Measurements from ENCODE around the gene ITGA3.
A peak's percentile ranks its signal among the peaks of the same experiment; 100 is the strongest.

ITGA3 gene

GRCh38 chr17:50117202-50118051 is 61.5 kb downstream of the ITGA3 start:
- Mint-ChIP-seq H3K27ac (no peak overlapping the region), H3K36me3 (ENCODE audit: low read depth) (no peaks in the 10 kb centered on the region), H3K4me3 (peak overlapping the region; percentile 25), H3K4me1 (peaks cover 11% of the 10 kb centered on the region), H3K9me3 (no peaks in the 10 kb centered on the region), H3K27me3 (peaks cover 43% of the 10 kb centered on the region)
- ATAC-seq (peak; percentile 76), DNase-seq (peak; percentile 67)

DNA sequence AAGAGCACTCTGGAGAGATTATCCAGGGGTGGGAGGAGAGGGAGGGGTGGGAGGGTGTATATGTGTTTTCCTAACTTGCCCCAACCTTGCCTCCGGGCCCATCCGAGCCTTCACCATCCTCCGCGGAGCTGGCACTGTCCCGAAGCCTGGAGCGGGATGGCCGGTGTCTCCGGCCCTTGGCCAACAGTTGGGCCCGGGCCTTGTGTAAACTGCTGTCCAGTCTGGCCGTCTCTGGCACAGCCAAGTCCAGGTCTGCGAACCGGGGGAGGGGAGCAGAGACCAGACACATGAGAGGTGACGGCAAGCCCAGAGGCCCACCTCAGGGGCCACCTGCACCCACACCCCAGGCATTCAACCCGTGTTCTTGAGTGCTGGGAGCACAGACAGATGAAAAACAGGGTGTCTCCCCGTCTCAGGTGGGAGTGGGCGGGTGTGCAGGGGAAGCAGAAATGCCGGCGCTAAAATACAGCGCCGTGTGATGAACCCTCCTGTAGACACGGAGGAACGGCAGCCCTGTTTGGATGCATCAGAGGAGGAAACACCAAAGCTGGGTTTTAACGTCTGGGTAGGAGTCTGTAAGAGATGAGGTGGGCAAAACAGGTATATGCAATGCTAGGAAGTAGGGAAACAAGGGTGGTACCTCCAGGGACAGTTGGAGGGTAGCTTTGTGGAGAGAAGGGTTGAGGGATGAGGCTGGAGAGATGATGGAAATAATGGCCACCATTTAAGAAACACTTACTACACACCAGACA is 62.3 kb downstream of the ITGA3 start:
- Mint-ChIP-seq H3K36me3 (ENCODE audit: low read depth) (no peaks in the 10 kb centered on the region), H3K4me1 (peaks cover 11% of the 10 kb centered on the region), H3K27me3 (peaks cover 46% of the 10 kb centered on the region), H3K27ac (no peak overlapping the region), H3K9me3 (no peaks in the 10 kb centered on the region), H3K4me3 (no peak overlapping the region)
- ATAC-seq (no peak), DNase-seq (no peak)

GRCh38 chr17:50118828-50119218 is 62.9 kb downstream of the ITGA3 start:
- no peaks in the 10 kb centered on the region for H3K9me3 Mint-ChIP-seq

GRCh38 chr17:50120475-50121253 is 64.8 kb downstream of the ITGA3 start:
- Mint-ChIP-seq H3K27me3 (peaks cover 39% of the 10 kb centered on the region), H3K4me1 (peaks cover 7% of the 10 kb centered on the region), H3K36me3 (ENCODE audit: low read depth) (no peaks in the 10 kb centered on the region), H3K9me3 (no peaks in the 10 kb centered on the region), H3K27ac (no peak overlapping the region), H3K4me3 (no peak overlapping the region)
- DNase-seq (no peak), ATAC-seq (no peak)

More at GRCh38 chr17:50118828-50119218, 62.9 kb downstream of the ITGA3 start:
- Mint-ChIP-seq H3K27ac (no peak overlapping the region), H3K4me3 (no peak overlapping the region), H3K36me3 (ENCODE audit: low read depth) (no peaks in the 10 kb centered on the region), H3K4me1 (peaks cover 11% of the 10 kb centered on the region), H3K27me3 (peaks cover 45% of the 10 kb centered on the region)
- ATAC-seq = no peak
- DNase-seq = no peak

DNA sequence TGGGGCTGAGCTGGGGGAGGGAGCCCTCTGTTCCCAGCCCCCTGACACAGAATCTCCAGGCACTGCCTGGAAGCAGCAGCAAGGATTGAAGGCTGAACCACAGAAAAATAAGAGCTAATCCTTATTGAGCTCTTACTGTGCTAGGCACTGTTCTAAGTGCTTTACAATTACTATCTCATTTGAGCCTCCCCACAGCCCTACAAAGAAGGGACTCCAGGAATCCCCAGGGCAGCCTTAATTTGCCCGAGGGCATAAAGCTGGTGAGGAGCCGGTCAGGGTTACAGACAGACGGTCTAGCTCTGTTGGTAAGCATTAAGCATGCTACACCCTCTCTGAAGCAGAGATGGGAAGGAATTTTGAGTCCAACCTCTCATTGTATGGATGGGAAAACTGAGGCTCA is 67.0 kb downstream of the ITGA3 start:
- no peaks in the 10 kb centered on the region for H3K4me1 Mint-ChIP-seq
- no peaks in the 10 kb centered on the region for H3K9me3 Mint-ChIP-seq
- no peak overlapping the region for H3K27ac Mint-ChIP-seq
- peaks cover 25% of the 10 kb centered on the region for H3K27me3 Mint-ChIP-seq
- DNase-seq (no peak), ATAC-seq (no peak)
- no peak overlapping the region for H3K4me3 Mint-ChIP-seq
- no peaks in the 10 kb centered on the region for H3K36me3 Mint-ChIP-seq (ENCODE audit: low read depth)

DNA sequence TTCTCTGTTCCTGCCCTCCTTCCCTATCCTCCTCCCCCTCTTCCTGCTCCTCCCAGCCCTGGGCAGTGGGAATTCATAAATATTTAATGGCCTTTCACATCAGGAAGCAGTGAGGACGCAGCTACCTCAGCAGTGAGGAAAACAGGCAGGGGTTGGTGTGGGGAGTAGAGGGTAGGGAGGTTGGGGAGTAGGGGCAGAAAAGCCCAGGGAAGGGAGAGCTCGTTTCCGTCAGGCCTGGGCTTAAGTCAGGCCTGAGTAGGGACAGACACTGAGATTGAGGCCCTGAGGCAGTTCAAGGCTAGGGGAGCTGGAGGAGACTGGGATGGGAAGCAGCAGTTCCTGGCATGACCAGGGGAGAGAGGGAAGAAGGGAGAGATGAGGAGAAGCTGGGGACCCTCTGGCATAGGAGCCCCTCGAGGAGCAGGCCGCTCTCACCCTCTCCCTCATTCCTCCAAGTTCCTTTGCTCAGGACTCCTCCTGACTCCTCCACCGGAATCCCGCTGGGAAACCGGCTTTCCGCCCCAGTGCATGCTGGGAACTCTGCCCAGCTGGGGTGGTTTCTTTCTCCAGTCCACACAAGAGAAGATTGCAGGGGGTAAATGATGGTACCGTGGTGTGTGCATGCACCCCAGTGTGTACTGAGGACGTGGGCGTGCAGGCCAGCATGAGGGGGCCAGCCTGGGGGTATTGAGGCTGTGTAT is 67.9 kb downstream of the ITGA3 start:
- no peak overlapping the region for H3K4me3 Mint-ChIP-seq
- H3K36me3 Mint-ChIP-seq (ENCODE audit: low read depth) = no peaks in the 10 kb centered on the region
- H3K27ac Mint-ChIP-seq = no peak overlapping the region
- H3K9me3 Mint-ChIP-seq = no peaks in the 10 kb centered on the region
- ATAC-seq (no peak), DNase-seq (no peak)
- peaks cover 4% of the 10 kb centered on the region for H3K4me1 Mint-ChIP-seq
- H3K27me3 Mint-ChIP-seq = peaks cover 29% of the 10 kb centered on the region

- Mint-ChIP-seq H3K27ac (no peak overlapping the region), H3K36me3 (ENCODE audit: low read depth) (no peaks in the 10 kb centered on the region), H3K27me3 (peaks cover 22% of the 10 kb centered on the region)
Measured at GRCh38 chr17:50125420-50125997, 69.6 kb downstream of the ITGA3 start.

GRCh38 chr17:50127697-50128361 is 71.9 kb downstream of the ITGA3 start:
- peaks cover 22% of the 10 kb centered on the region for H3K27me3 Mint-ChIP-seq

More at GRCh38 chr17:50125420-50125997, 69.6 kb downstream of the ITGA3 start:
- Mint-ChIP-seq H3K4me1 (peaks cover 6% of the 10 kb centered on the region), H3K4me3 (no peak overlapping the region), H3K9me3 (no peaks in the 10 kb centered on the region)
- no peak for DNase-seq
- no peak for ATAC-seq

DNA sequence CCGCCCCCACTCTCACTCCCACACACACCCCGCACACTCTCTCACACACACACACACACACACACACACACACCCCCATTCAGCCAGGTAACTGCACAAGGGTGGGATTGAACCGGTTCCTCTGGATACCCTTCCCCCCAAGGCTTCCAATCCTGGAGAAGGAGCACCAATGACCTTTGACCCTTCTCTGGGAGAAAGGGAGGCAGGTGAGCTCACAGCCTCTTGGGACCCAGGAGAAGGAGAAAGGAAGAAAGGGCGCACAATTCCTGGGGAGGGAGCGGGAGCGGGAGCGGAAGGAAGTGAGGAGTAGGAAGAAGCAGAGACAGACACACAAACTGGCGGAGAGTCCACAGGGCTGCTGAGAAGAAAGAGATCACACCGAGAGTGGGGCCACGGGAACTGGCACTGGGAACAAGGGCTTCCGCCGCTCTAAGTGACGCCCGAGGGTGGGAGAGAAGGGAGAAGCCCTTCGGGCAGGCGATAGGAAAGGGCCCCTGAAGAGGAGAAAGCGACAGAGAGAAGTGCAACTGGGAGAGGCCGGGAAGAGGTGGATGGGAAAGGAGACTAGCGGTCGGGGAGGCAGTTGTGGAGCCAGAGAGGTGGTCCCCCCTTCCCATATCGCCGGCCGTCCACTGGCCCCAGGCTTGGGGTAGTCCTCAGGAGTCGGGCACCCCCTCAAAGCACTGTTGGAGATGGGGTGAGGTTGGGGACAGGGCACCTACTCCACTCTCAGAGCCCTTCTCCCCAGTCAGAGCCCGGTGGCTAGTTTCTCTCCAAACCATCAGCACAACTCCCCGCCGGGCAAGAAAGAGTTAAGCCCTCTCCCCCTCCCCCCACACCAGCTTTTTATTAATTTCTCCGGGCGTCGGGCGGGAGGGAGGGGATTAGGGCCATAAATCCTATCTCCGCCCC is 72.8 kb downstream of the ITGA3 start:
- H3K9me3 Mint-ChIP-seq = no peaks in the 10 kb centered on the region
- H3K27me3 Mint-ChIP-seq = peaks cover 22% of the 10 kb centered on the region
- peaks cover 19% of the 10 kb centered on the region for H3K4me1 Mint-ChIP-seq
- peak overlapping the region; percentile 65 for H3K4me3 Mint-ChIP-seq
- no peak for DNase-seq
- no peak for ATAC-seq
- H3K36me3 Mint-ChIP-seq (ENCODE audit: low read depth) = peaks cover 6% of the 10 kb centered on the region
- peak overlapping the region; percentile 64 for H3K27ac Mint-ChIP-seq

More at GRCh38 chr17:50127697-50128361, 71.9 kb downstream of the ITGA3 start:
- H3K36me3 Mint-ChIP-seq (ENCODE audit: low read depth) = peaks cover 6% of the 10 kb centered on the region
- H3K27ac Mint-ChIP-seq = no peak overlapping the region
- no peak overlapping the region for H3K4me3 Mint-ChIP-seq
- H3K9me3 Mint-ChIP-seq = no peaks in the 10 kb centered on the region
- ATAC-seq (no peak), DNase-seq (no peak)
- peaks cover 19% of the 10 kb centered on the region for H3K4me1 Mint-ChIP-seq

DNA sequence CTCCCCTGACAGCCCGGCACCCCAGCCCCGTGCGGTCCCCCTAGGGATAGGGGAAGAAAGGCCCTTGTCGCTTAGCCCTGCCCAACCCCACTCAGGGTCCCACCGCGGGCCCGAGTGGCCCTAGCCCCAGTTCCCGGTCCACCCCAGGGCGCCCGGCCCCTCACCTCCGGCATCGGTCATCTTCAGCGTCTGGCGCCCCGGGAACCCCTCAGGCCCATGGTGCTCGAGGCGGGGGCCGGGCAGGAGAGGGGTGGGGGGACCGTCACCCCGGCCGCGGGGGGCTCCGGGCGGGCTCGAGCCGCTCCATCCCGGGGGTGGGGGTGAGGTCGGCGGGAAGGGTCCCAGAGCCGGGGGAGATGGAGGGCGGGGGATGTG is 73.4 kb downstream of the ITGA3 start:
- H3K4me3 Mint-ChIP-seq = no peak overlapping the region
- no peak overlapping the region for H3K27ac Mint-ChIP-seq
- no peaks in the 10 kb centered on the region for H3K9me3 Mint-ChIP-seq
- no peak for DNase-seq
- ATAC-seq = no peak
- peaks cover 21% of the 10 kb centered on the region for H3K4me1 Mint-ChIP-seq
- peaks cover 9% of the 10 kb centered on the region for H3K36me3 Mint-ChIP-seq (ENCODE audit: low read depth)
- peaks cover 22% of the 10 kb centered on the region for H3K27me3 Mint-ChIP-seq

GRCh38 chr17:50129728-50130558 is 74.0 kb downstream of the ITGA3 start, which contains the start of gene SAMD14:
Gene SAMD14 (minus strand): TSS chr17:50130160. CDS start chr17:50124959, 5,201 bp downstream.
- DNase-seq (peak; percentile 30), ATAC-seq (peak; percentile 41)
- no peaks in the 10 kb centered on the region for H3K9me3 Mint-ChIP-seq
- H3K27me3 Mint-ChIP-seq = peaks cover 22% of the 10 kb centered on the region
- peak within 1 kb of the TSS; percentile 52 for H3K4me3 Mint-ChIP-seq
- peaks cover 21% of the 10 kb centered on the region for H3K4me1 Mint-ChIP-seq
- peaks cover 9% of the 10 kb centered on the region for H3K36me3 Mint-ChIP-seq (ENCODE audit: low read depth)
- peak within 1 kb of the TSS; percentile 40 for H3K27ac Mint-ChIP-seq

All from activated naive CD8-positive, alpha-beta T cell treated with anti-CD3 and anti-CD28 coated beads, Interleukin-2, amount 50 U/mL, for 24 hours (primary cell).